Measurements from ENCODE around the gene LPP.
A peak's percentile ranks its signal among the peaks of the same experiment; 100 is the strongest.

Gene LPP

GRCh38 chr3:188254520-188255070 is 100.6 kb downstream of the LPP start:
- DNase-seq, result no peak

- no peak for DNase-seq
These were observed 101.2 kb downstream of the LPP start for GRCh38 chr3:188255190-188255589.

- no peak for DNase-seq
These were observed 102.8 kb downstream of the LPP start for GRCh38 chr3:188256758-188257157.

GRCh38 chr3:188257384-188258026 is 103.5 kb downstream of the LPP start:
- no peak for DNase-seq

GRCh38 chr3:188259191-188259590 is 105.2 kb downstream of the LPP start:
- DNase-seq, result no peak

GRCh38 chr3:188259596-188259995 is 105.6 kb downstream of the LPP start:
- no peak for DNase-seq

GRCh38 chr3:188261011-188261410 is 107.1 kb downstream of the LPP start:
- no peak for DNase-seq

- DNase-seq, result no peak
These were observed 108.5 kb downstream of the LPP start for GRCh38 chr3:188262488-188262887.

- DNase-seq, result peak; percentile 92
These were observed 109.1 kb downstream of the LPP start for GRCh38 chr3:188262913-188263683.

GRCh38 chr3:188264226-188265207 is 110.6 kb downstream of the LPP start:
- DNase-seq, result peak; percentile 64

GRCh38 chr3:188266562-188267274 is 112.8 kb downstream of the LPP start:
- peak; percentile 91 for DNase-seq

GRCh38 chr3:188267790-188268335 is 113.9 kb downstream of the LPP start:
- DNase-seq, result no peak

- DNase-seq, result no peak
These were observed 114.4 kb downstream of the LPP start for GRCh38 chr3:188268336-188268735.

GRCh38 chr3:188269040-188269439 is 115.1 kb downstream of the LPP start:
- DNase-seq, result no peak

- peak; percentile 99 for DNase-seq
These were observed 116.5 kb downstream of the LPP start for GRCh38 chr3:188270423-188270972.

GRCh38 chr3:188271226-188271914 is 117.4 kb downstream of the LPP start:
- DNase-seq, result peak; percentile 50

- peak; percentile 96 for DNase-seq
These were observed 118.8 kb downstream of the LPP start for GRCh38 chr3:188272481-188273372.

GRCh38 chr3:188274249-188274915 is 120.4 kb downstream of the LPP start:
- peak; percentile 60 for DNase-seq

GRCh38 chr3:188276375-188276774 is 122.4 kb downstream of the LPP start:
- no peak for DNase-seq
